ENCODE results near the gene CHD5. TPM values are rescaled to one million over a fixed set of nuclear protein-coding genes. Genes with fewer than 3 reads are reported as not detected.

The CHD5 gene
- polyA plus RNA-seq, 3 donors, result 0.07 TPM; not detected in 2

GRCh38 chr1:6130596-6130995 is 49.5 kb downstream of the CHD5 start:
- Histone ChIP-seq H3K79me2 (ENCODE audit: insufficient read depth, low read length) (no peaks in the 10 kb centered on the region), H3K9ac (ENCODE audit: insufficient read depth, low read length, poor library complexity, severe bottlenecking) (no peak overlapping the region), H3K36me3 (replicated peaks in 1 of 2; ENCODE audit: control insufficient read depth in 1 of 2, insufficient read depth in 2 of 2, low read length in 2 of 2) (no peaks in the 10 kb centered on the region), H2AFZ (ENCODE audit: insufficient read depth, low read depth, low read length, poor library complexity, severe bottlenecking) (no peak overlapping the region), H3K4me1 (ENCODE audit: control insufficient read depth in 1 of 2, insufficient read depth in 2 of 2, low read length in 2 of 2) (peaks cover 9 to 10% of the 10 kb centered on the region in 2 donors), H3K4me3 (replicated peaks in 1 of 3; ENCODE audit: low read depth in 2 of 3, low read length in 3 of 3) (no peak overlapping the region), H4K20me1 (ENCODE audit: insufficient read depth, low read length) (no peaks in the 10 kb centered on the region), H3K4me2 (replicated peaks; ENCODE audit: extremely low read depth, low read length, poor library complexity, severe bottlenecking) (no peak overlapping the region), H3K27me3 (ENCODE audit: control insufficient read depth in 2 of 2, insufficient read depth in 2 of 2, low read length in 2 of 2) (no peaks in the 10 kb centered on the region), H3K9me3 (replicated peaks in 1 of 2; ENCODE audit: control insufficient read depth in 1 of 2, insufficient read depth in 1 of 2, low read length in 2 of 2) (no peaks in the 10 kb centered on the region), H3K27ac (ENCODE audit: low read depth in 1 of 2, low read length in 2 of 2) (no peak overlapping the region)
- intact Hi-C loops (cut with micrococcal nuclease), result no loop called here
- no peak for TF ChIP-seq CTCF (IDR thresholded peaks at IDR 0.05)
- H3K4me1 Mint-ChIP-seq, result peaks cover 13% of the 10 kb centered on the region
- H3K27me3 Mint-ChIP-seq (ENCODE audit: low read depth in 3 of 3), result peaks cover 4 to 13% (median 9%) of the 10 kb centered on the region in 3 donors
- no peak for DNase-seq
- H3K9me3 Mint-ChIP-seq, result peaks cover 0 to 9% (median 2%) of the 10 kb centered on the region in 7 donors
- H3K27ac Mint-ChIP-seq, result no peak overlapping the region
- H3K36me3 Mint-ChIP-seq, result no peaks in the 10 kb centered on the region
- no peak overlapping the region for H3K4me3 Mint-ChIP-seq
- WGBS (ENCODE audit: insufficient coverage), result 96% methylated on average over 7 of the region's 7 CpGs

- Histone ChIP-seq H4K20me1 (ENCODE audit: insufficient read depth, low read length) (no peaks in the 10 kb centered on the region), H3K4me1 (ENCODE audit: control insufficient read depth in 1 of 2, insufficient read depth in 2 of 2, low read length in 2 of 2) (peaks cover 9 to 10% of the 10 kb centered on the region in 2 donors), H3K4me3 (replicated peaks in 1 of 3; ENCODE audit: low read depth in 2 of 3, low read length in 3 of 3) (no peak overlapping the region), H3K27me3 (ENCODE audit: control insufficient read depth in 2 of 2, insufficient read depth in 2 of 2, low read length in 2 of 2) (no peaks in the 10 kb centered on the region), H3K4me2 (replicated peaks; ENCODE audit: extremely low read depth, low read length, poor library complexity, severe bottlenecking) (no peak overlapping the region), H3K36me3 (replicated peaks in 1 of 2; ENCODE audit: control insufficient read depth in 1 of 2, insufficient read depth in 2 of 2, low read length in 2 of 2) (no peaks in the 10 kb centered on the region), H2AFZ (ENCODE audit: insufficient read depth, low read depth, low read length, poor library complexity, severe bottlenecking) (no peak overlapping the region), H3K27ac (ENCODE audit: low read depth in 1 of 2, low read length in 2 of 2) (no peak overlapping the region), H3K9me3 (replicated peaks in 1 of 2; ENCODE audit: control insufficient read depth in 1 of 2, insufficient read depth in 1 of 2, low read length in 2 of 2) (no peaks in the 10 kb centered on the region), H3K79me2 (ENCODE audit: insufficient read depth, low read length) (no peaks in the 10 kb centered on the region), H3K9ac (ENCODE audit: insufficient read depth, low read length, poor library complexity, severe bottlenecking) (no peak overlapping the region)
- no peak for DNase-seq
- TF ChIP-seq CTCF (IDR thresholded peaks at IDR 0.05), result no peak
- Mint-ChIP-seq H3K9me3 (peaks cover 0 to 9% (median 2%) of the 10 kb centered on the region in 7 donors), H3K27me3 (ENCODE audit: low read depth in 3 of 3) (peaks cover 4 to 14% (median 12%) of the 10 kb centered on the region in 3 donors), H3K36me3 (no peaks in the 10 kb centered on the region), H3K27ac (no peak overlapping the region), H3K4me1 (peaks cover 13% of the 10 kb centered on the region), H3K4me3 (no peak overlapping the region)
- intact Hi-C loops (cut with micrococcal nuclease), result no loop called here
- 60% methylated on average over 4 of the region's 11 CpGs for WGBS (ENCODE audit: insufficient coverage)
Observed at GRCh38 chr1:6130036-6130435, 50.1 kb downstream of the CHD5 start.

Measured in CD14-positive monocyte (primary cell).